Osteocyte (in vitro differentiated cells): ENCODE results near the gene SARM1. TPM values are rescaled to one million over a fixed set of nuclear protein-coding genes. Genes with fewer than 3 reads are reported as not detected.

Source experiments
- DNase-seq: peaks from one replicate; pipeline ENCODE4 v3.0.0; 2021; ENCODE audit warnings: mixed read lengths; ENCODE audit not compliant: unreplicated experiment; ENCODE audit errors: extremely low spot score
- H3K27ac Mint-ChIP-seq: one replicate; pipeline ENCODE4 v1.8.0; 2021; ENCODE audit warnings: mild to moderate bottlenecking, mixed read lengths; ENCODE audit not compliant: unreplicated experiment
- H3K27me3 Mint-ChIP-seq: one replicate; pipeline ENCODE4 v1.8.0; 2021; ENCODE audit warnings: mixed read lengths; ENCODE audit not compliant: unreplicated experiment
- H3K36me3 Mint-ChIP-seq: one replicate; pipeline ENCODE4 v1.8.0; 2021; ENCODE audit warnings: mixed read lengths; ENCODE audit not compliant: unreplicated experiment
- H3K4me1 Mint-ChIP-seq: one replicate; pipeline ENCODE4 v1.8.0; 2021; ENCODE audit warnings: mixed read lengths; ENCODE audit not compliant: unreplicated experiment
- H3K4me3 Mint-ChIP-seq: one replicate; pipeline ENCODE4 v1.8.0; 2021; ENCODE audit warnings: mild to moderate bottlenecking, moderate library complexity, mixed read lengths; ENCODE audit not compliant: unreplicated experiment
- H3K9me3 Mint-ChIP-seq: one replicate; pipeline ENCODE4 v1.8.0; 2021; ENCODE audit warnings: mixed read lengths; ENCODE audit not compliant: unreplicated experiment
- total RNA-seq: library from RNA; stranded (reverse); gene quantifications from 2 replicates; pipeline ENCODE4 v1.2.1, GENCODE V29; 2021
- TF ChIP-seq, protein P1 (sequence below): fragments of 200-600 bp; sonication (generic); IDR thresholded peaks from 2 replicates; pipeline ENCODE4 v1.5.0; 2021; ENCODE audit warnings: antibody characterized with exemption, mild to moderate bottlenecking, moderate library complexity

Gene SARM1
- total RNA-seq, 1 donor from 2014 or later = 27.8 TPM

- no peaks in the 10 kb centered on the region for H3K9me3 Mint-ChIP-seq
- H3K36me3 Mint-ChIP-seq = peaks cover 29% of the 10 kb centered on the region
- no peak overlapping the region for H3K4me3 Mint-ChIP-seq
- peak; percentile 49 for DNase-seq
- H3K27me3 Mint-ChIP-seq = no peaks in the 10 kb centered on the region
- no peak overlapping the region for H3K27ac Mint-ChIP-seq
- TF ChIP-seq, protein P1, sequence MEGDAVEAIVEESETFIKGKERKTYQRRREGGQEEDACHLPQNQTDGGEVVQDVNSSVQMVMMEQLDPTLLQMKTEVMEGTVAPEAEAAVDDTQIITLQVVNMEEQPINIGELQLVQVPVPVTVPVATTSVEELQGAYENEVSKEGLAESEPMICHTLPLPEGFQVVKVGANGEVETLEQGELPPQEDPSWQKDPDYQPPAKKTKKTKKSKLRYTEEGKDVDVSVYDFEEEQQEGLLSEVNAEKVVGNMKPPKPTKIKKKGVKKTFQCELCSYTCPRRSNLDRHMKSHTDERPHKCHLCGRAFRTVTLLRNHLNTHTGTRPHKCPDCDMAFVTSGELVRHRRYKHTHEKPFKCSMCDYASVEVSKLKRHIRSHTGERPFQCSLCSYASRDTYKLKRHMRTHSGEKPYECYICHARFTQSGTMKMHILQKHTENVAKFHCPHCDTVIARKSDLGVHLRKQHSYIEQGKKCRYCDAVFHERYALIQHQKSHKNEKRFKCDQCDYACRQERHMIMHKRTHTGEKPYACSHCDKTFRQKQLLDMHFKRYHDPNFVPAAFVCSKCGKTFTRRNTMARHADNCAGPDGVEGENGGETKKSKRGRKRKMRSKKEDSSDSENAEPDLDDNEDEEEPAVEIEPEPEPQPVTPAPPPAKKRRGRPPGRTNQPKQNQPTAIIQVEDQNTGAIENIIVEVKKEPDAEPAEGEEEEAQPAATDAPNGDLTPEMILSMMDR = no peak
- H3K4me1 Mint-ChIP-seq = peaks cover 36% of the 10 kb centered on the region
Measured at GRCh38 chr17:28327031-28327607, 44.4 kb upstream of the SARM1 start.

- Mint-ChIP-seq H3K4me1 (peaks cover 37% of the 10 kb centered on the region), H3K27ac (peak overlapping the region; percentile 39), H3K4me3 (no peak overlapping the region), H3K36me3 (peaks cover 29% of the 10 kb centered on the region), H3K27me3 (no peaks in the 10 kb centered on the region), H3K9me3 (no peaks in the 10 kb centered on the region)
- TF ChIP-seq, protein P1 = peak; percentile 37
- no peak for DNase-seq
Measured at GRCh38 chr17:28327709-28328108, 43.8 kb upstream of the SARM1 start.

- Mint-ChIP-seq H3K27ac (peak overlapping the region; percentile 39), H3K27me3 (no peaks in the 10 kb centered on the region), H3K4me3 (no peak overlapping the region), H3K4me1 (peaks cover 39% of the 10 kb centered on the region), H3K9me3 (no peaks in the 10 kb centered on the region), H3K36me3 (peaks cover 29% of the 10 kb centered on the region)
- peak; percentile 17 for DNase-seq
- TF ChIP-seq, protein P1 = no peak
Measured at GRCh38 chr17:28328325-28328724, 43.2 kb upstream of the SARM1 start.

DNA sequence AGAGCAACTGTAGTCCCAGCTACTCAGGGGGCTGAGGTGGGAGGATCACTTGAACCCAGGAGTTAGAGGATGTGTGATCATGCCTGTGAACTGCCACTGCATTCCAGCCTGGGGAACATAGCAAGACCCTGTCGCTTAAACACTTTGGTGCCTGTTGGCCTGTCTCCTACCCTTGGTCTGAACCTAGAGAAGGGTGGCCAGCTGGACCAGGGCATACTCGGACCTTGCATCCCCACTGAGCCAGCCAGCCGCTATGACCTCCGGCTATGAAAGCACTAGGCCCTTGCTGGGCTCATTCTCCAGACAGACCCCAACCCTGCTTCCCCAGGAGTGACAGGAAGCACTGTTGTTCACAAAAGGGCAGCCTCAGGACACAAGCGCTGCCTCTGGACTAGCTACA is 40.8 kb upstream of the SARM1 start:
- H3K4me1 Mint-ChIP-seq = peaks cover 46% of the 10 kb centered on the region
- DNase-seq = peak; percentile 59
- no peaks in the 10 kb centered on the region for H3K9me3 Mint-ChIP-seq
- no peak overlapping the region for H3K4me3 Mint-ChIP-seq
- H3K36me3 Mint-ChIP-seq = peaks cover 29% of the 10 kb centered on the region
- no peak overlapping the region for H3K27ac Mint-ChIP-seq
- TF ChIP-seq, protein P1 = no peak
- no peaks in the 10 kb centered on the region for H3K27me3 Mint-ChIP-seq

DNA sequence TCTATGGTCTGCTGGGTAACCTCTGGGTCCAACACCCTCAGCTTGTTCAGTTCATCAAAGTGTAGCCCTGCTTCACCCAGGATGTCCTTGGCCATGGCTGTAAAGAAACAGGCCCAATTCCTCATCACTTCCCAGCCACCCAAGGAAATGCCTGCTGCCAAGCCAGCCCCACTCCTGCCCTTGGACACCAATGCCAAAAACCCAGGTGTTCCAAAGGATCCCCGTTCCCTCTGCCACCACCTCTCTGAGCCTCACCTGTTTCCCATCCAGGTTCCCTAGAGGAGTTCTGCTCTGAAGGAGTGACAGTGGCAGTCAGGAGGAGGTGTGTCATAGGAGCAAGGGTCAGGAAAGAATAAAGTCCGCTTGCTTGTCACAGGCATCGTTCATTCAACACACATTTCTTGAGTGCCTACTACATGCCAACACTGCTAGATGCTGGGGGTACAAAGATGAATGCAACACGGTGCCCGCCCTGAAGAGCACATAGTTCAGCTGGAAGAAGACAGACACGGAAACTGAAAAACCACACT is 39.5 kb upstream of the SARM1 start:
- peaks cover 54% of the 10 kb centered on the region for H3K4me1 Mint-ChIP-seq
- TF ChIP-seq, protein P1 = no peak
- peaks cover 24% of the 10 kb centered on the region for H3K36me3 Mint-ChIP-seq
- H3K27me3 Mint-ChIP-seq = no peaks in the 10 kb centered on the region
- no peak overlapping the region for H3K4me3 Mint-ChIP-seq
- H3K9me3 Mint-ChIP-seq = no peaks in the 10 kb centered on the region
- H3K27ac Mint-ChIP-seq = no peak overlapping the region
- DNase-seq = no peak
